ENCODE data around the gene MAGEF1. TPM values are rescaled to one million over a fixed set of nuclear protein-coding genes. Genes with fewer than 3 reads are reported as not detected.

MAGEF1 gene
- total and polyA plus RNA-seq, 8 donors: 10.4 to 34.0 (median 16.7) TPM

DNA sequence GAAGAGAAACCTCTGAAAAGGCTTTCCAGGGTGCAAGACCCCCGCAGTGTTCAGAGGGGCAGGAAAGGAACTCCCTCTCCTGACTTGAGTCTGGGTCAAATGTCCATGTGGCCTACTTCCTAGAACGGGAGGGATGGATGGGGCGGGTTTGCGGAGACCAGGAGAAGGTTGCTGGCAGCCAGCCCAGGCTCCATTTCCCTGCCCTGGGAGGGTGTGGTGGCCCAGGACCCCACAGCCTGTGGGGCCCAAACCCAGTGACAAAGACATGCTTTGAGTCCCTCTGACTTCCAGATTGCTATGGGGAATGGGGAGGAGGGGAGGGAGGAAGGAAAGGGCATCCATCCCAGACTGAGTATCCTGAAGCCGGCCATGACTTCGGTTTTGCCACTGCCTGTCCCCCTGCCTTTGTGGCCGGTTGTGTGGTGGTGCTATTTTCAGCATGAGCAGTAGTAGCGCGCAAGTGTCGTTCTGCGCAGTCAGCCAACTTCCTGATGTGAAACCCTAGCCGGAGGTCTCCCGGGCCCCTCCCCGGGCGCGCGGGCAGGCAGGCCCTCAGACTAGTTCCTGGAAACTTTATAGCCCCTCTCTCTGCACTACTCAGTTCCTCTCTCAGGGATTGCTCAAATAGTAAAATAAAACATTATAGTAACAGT lies 24.4 kb downstream of the MAGEF1 start:
- no peaks in the 10 kb centered on the region for H3K4me1 ChIP-seq
- no peaks in the 10 kb centered on the region for H3K9me3 ChIP-seq
- H3K36me3 ChIP-seq: no peaks in the 10 kb centered on the region
- TF ChIP-seq, protein P1, sequence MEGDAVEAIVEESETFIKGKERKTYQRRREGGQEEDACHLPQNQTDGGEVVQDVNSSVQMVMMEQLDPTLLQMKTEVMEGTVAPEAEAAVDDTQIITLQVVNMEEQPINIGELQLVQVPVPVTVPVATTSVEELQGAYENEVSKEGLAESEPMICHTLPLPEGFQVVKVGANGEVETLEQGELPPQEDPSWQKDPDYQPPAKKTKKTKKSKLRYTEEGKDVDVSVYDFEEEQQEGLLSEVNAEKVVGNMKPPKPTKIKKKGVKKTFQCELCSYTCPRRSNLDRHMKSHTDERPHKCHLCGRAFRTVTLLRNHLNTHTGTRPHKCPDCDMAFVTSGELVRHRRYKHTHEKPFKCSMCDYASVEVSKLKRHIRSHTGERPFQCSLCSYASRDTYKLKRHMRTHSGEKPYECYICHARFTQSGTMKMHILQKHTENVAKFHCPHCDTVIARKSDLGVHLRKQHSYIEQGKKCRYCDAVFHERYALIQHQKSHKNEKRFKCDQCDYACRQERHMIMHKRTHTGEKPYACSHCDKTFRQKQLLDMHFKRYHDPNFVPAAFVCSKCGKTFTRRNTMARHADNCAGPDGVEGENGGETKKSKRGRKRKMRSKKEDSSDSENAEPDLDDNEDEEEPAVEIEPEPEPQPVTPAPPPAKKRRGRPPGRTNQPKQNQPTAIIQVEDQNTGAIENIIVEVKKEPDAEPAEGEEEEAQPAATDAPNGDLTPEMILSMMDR (IDR thresholded peaks at IDR 0.05): no peak
- peak in 2 of 4 donors; percentile 41 to 69 for ATAC-seq
- DNase-seq: peak in 2 of 6 donors; percentile 40 to 54
- 80 to 85% methylated on average over 17 of the region's 17 CpGs for WGBS, 2 donors
- H3K4me3 ChIP-seq: no peak overlapping the region
- no peaks in the 10 kb centered on the region for H3K27me3 ChIP-seq
- FAIRE-seq: no peak
- intact Hi-C loops (cut with DNase I): no loop called here
- H3K27ac ChIP-seq: peak overlapping the region in 1 of 4 donors; percentile 19

DNA sequence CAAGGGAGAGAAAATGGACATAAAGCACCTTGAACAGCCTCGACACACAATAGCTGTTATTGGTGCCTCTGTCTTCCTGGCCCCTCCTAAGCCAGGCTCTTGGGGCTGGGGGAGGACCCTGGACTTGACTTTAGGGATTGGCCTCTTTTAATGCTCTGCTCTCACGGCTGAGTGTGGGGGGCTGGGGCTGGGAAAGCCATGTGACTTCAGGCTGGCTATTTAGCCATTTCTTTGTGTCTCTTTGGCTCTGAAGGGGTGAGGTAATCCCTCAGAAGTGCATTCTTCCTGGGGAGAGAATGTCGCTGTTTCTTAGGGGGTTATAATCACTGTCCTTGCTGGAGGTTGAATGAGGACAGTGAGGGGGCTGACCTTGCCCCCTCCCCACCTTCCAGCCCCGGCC lies 26.2 kb downstream of the MAGEF1 start:
- Histone ChIP-seq H3K4me3 (no peak overlapping the region), H3K36me3 (no peaks in the 10 kb centered on the region), H3K4me1 (no peaks in the 10 kb centered on the region), H3K9me3 (no peaks in the 10 kb centered on the region), H3K27ac (no peak overlapping the region), H3K27me3 (no peaks in the 10 kb centered on the region)
- intact Hi-C loops (cut with DNase I): no loop called here
- DNase-seq (peak in 1 of 6 donors; percentile 22), ATAC-seq (no peak), FAIRE-seq (no peak)
- TF ChIP-seq, protein P1 (IDR thresholded peaks at IDR 0.05): no peak
- WGBS, 2 donors: 61 to 62% methylated on average over 4 of the region's 4 CpGs

DNA sequence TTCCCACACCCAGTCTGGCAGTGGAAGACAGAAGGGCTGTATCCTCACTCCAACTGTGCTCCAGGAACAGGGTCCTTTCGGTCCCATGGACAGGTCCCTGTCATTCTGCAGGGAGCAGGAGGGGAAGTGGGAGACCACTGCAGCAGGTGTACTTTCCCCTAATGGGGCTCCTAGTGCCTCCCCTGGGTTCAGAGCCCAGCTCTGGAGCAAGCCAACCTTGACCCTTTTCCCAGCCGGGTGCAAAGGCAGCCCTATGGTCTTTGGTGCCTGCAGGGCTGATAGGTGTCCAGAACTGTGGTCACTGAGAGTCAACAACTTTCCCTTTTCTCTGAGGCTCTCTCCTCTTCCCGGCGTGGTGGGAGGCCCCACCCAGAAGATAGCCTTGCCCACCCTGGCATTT lies 26.8 kb downstream of the MAGEF1 start:
- no peak overlapping the region for H3K4me3 ChIP-seq
- no peaks in the 10 kb centered on the region for H3K9me3 ChIP-seq
- H3K27me3 ChIP-seq: no peaks in the 10 kb centered on the region
- ATAC-seq (no peak), DNase-seq (peak in 1 of 6 donors; percentile 41), FAIRE-seq (no peak)
- TF ChIP-seq, protein P1 (IDR thresholded peaks at IDR 0.05): no peak
- no peaks in the 10 kb centered on the region for H3K36me3 ChIP-seq
- no peak overlapping the region for H3K27ac ChIP-seq
- intact Hi-C loops (cut with DNase I): no loop called here
- 65 to 67% methylated on average over 4 of the region's 4 CpGs for WGBS, 2 donors
- H3K4me1 ChIP-seq: no peaks in the 10 kb centered on the region

DNA sequence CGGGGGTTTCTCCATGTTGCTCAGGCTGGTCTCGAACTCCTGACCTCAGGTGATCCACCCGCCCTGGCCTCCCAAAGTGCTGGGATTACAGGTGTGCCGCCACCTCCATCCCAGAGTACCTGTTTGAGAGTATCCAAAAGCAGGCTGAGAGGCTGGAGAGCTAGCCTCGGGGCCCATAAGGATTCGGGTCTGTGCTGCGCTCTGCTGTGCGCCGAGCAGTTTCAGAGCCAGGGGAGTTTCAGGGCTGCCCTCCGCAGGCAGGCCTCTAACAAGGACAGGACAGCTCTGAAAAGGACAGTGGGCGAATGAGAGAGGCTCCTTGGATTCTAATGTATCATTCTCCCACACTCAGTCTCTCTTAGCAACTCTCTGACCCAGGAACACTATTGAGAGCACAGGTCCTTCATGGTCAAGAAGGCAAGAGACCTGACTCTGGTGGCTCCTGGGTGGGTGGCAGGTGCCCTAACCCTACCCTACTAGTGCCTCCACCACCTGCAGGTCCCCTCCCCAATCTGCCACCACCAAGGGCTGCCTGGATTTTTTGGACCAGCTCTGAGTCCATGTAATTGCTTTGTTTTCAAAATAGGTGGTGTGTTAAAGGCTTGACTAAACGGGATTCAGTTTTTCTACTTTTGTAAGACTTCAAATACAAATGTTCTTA lies 27.8 kb downstream of the MAGEF1 start:
- intact Hi-C loops (cut with DNase I): no loop called here
- no peaks in the 10 kb centered on the region for H3K4me1 ChIP-seq
- DNase-seq: peak in 1 of 6 donors; percentile 36

More for the DNA sequence above, 27.8 kb downstream of the MAGEF1 start:
- no peak overlapping the region for H3K27ac ChIP-seq
- WGBS, 2 donors: 91 to 94% methylated on average over 12 of the region's 12 CpGs
- H3K9me3 ChIP-seq: no peaks in the 10 kb centered on the region
- FAIRE-seq (no peak), ATAC-seq (no peak)
- no peaks in the 10 kb centered on the region for H3K27me3 ChIP-seq
- H3K36me3 ChIP-seq: no peaks in the 10 kb centered on the region
- TF ChIP-seq, protein P1 (IDR thresholded peaks at IDR 0.05): no peak
- H3K4me3 ChIP-seq: no peak overlapping the region

All from pancreas (tissue), 10 donors.